GM12872 (cell line): ENCODE measurements around the gene LEUTX.
A peak's percentile ranks its signal among the peaks of the same experiment; 100 is the strongest.

Experiments
- TF ChIP-seq, protein P1 (sequence below): IDR thresholded peaks from 3 replicates; pipeline ENCODE4 v1.5.1; 2011; ENCODE audit warnings: low read depth, mild to moderate bottlenecking, low read length, moderate library complexity; ENCODE audit not compliant: insufficient read depth

LEUTX gene

DNA sequence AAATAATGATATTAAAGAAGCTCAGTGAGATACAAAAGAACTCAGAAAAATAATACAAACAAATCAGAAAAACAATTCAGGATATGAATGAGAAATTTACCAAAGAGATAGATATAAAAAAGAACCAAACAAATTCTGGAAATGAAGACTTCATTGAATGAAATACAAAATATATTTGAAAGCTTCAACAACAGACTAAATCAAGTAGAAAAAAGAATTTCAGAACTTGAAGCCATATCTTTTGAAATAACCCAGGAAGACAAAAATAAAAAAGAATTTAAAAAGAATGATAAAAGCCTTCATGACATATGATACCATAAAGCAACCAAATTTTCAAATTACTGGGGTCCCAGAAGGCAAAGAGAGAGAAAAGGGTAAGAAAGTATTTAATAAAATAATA, 9.6 kb downstream of the LEUTX start:
- TF ChIP-seq, protein P1, sequence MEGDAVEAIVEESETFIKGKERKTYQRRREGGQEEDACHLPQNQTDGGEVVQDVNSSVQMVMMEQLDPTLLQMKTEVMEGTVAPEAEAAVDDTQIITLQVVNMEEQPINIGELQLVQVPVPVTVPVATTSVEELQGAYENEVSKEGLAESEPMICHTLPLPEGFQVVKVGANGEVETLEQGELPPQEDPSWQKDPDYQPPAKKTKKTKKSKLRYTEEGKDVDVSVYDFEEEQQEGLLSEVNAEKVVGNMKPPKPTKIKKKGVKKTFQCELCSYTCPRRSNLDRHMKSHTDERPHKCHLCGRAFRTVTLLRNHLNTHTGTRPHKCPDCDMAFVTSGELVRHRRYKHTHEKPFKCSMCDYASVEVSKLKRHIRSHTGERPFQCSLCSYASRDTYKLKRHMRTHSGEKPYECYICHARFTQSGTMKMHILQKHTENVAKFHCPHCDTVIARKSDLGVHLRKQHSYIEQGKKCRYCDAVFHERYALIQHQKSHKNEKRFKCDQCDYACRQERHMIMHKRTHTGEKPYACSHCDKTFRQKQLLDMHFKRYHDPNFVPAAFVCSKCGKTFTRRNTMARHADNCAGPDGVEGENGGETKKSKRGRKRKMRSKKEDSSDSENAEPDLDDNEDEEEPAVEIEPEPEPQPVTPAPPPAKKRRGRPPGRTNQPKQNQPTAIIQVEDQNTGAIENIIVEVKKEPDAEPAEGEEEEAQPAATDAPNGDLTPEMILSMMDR: no peak

DNA sequence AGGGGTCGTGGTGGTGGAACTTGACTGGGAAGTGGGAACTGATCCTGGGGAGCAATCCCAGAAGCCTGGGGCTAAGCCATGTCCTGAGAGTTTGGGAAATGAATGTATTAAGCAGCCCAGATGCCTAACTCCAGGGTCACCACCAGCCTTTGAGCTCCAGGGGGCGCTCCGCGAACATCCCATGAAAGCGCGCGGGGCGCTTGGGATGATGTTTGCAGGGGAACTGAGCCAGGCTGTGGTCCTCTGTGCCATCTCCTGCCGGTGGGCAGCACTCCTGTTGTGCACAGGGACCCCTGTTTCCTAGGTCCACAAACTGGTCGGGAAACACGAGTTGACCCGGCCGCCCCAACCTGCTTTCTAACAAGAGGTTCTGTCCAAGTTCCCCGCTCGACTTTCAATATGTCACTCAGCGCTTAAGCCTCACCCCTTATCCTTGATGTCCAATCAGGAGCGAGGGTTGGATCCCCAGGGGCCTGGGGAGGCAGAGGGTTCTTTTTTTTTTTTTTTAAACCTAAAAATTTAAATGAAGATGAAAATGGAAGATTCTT, 14.4 kb downstream of the LEUTX start:
- TF ChIP-seq, protein P1: peak; percentile 98

DNA sequence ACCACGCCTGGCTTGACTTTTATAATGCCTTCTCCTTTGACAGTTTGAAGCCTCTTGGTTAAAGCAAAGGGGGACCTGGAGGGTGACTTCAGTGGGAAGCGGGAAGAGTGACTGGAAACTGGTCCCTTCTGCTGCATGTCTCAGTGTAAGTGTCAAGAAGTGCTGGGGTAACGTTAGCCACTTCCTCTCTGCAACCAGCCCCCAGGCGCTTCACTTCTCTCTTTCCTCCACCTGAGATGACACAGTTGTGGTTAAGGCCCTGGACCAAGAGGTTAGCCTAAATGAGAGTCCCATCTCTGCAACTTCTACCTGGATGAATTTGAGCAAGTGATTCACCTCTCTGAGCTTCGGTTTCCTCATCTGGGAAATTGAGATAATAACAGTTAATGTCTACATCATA, 16.3 kb downstream of the LEUTX start:
- TF ChIP-seq, protein P1: no peak

DNA sequence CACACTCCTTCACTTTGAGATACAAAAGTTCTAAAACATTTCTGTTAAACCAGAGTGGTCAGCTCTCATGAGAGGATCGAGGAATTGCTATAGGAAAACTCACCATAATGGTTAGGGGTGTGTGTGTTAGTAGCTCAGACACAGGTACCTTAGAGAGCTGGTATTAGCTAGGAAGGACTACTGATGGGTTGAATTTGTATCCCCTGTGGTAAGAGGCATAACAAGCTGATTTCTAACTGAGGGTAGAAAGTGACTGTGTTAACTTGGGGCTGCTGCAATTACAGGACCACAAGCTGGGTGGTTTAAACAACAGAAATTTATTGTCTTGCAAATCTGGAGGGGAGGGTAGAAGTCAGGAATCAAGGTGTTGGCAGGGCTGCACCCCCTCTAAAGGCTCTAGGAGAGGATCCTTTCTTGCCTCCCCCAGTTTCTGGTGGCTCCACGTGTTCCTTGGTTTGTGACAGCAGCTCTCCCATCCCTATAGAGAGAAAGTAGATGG, 17.4 kb downstream of the LEUTX start:
- TF ChIP-seq, protein P1: no peak

DNA sequence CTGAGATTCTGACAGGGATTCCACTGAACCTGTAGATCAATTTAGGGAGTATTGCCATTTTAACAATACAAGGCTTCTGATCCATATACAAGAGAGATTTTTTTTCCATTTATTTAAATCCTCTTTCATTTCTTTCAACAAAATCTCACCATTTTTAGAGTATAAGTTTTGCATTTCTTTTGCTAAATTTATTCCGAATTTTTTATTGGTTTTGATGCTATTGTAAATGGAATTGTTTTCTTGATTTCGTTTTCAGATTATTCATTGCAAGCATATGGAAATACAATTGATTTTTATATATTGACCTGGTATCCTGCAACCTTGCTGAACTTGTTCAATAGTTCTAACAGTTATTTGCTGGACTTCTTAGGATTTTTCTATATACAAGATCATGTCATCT, 18.4 kb downstream of the LEUTX start:
- TF ChIP-seq, protein P1: no peak

DNA sequence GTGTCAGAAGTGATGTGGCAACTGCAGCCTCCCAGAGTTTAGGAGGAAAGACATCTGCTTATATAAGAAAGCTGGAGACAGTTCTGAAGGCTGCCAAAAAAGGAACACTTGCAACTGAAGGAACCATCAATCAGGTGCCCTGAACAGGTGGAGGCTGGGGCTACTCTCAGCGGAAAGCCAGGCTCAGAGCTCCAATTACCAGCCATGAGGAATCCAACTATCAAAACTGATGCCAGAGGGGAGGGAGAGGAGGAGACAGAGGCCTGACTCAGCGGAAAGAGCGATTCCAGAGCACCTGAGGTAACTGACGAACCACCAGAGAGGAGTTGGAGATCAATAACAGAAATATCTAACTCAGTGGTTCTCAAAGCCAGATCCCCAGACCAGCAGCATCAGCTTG, 24.3 kb downstream of the LEUTX start:
- TF ChIP-seq, protein P1: no peak

DNA sequence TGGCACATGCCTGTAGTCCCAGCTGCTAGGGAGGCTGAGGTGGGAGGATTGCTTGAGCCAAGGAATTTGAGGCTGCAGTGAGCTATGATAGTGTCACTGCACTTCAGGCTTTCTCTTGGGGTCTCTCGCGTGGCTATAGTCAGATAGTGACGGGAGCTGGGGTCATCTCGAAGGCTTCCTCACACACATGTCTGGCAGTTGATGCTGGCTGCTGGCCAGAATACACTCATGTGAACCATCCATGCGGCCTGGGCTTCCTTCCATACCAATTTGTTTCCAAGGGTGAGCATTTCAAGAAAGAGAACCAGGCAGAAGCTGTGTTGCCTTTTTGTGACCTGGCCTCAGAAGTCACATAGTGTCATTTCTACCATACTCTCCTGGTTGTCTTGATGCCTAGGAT, 26.4 kb downstream of the LEUTX start:
- TF ChIP-seq, protein P1: no peak
